HCT116 (cell line): ENCODE measurements around the gene PRRT1B. TPM values are rescaled to one million over a fixed set of nuclear protein-coding genes. Genes with fewer than 3 reads are reported as not detected.

Experiments
- ATAC-seq: fragments of 200-7000 bp; cut with Tn5 transposase; 2 replicates; pipeline ENCODE4 v1.9.1; 2020; ENCODE audit warnings: mild to moderate bottlenecking, moderate library complexity
- BruUV-seq: library from RNA; stranded (reverse); fragments of 400-500 nt; replicated peaks from 2 replicates; lab custom pipeline; 2021; lab: Mats Ljungman, UMichigan
- CTCF ChIA-PET: fragments of 300-600 bp; sonication (Branson Sonifier 250); formaldehyde crosslinking; loops from one replicate; lab custom pipeline; 2021; ENCODE audit warnings: antibody characterized with exemption; lab: Charles Lee
- POLR2A ChIA-PET: fragments of 300-600, 350-600 bp; sonication (Branson Sonifier 250); formaldehyde crosslinking; loops from one replicate; lab custom pipeline; 2021; ENCODE audit warnings: antibody characterized with exemption; lab: Charles Lee
- RAD21 ChIA-PET, 2 experiments: fragments of 300-600 bp; sonication (Branson Sonifier 250); formaldehyde crosslinking; loops; one replicate each; lab custom pipeline; 2023; ENCODE audit warnings: low total read pairs in 2 of 2; ENCODE audit not compliant: uncharacterized antibody in 2 of 2, unreplicated experiment in 2 of 2, low non-redundant PET in 1 of 2; lab: Charles Lee
- DNase-seq: peaks from one replicate; pipeline ENCODE4 v3.0.0-alpha.2; 2010; ENCODE audit warnings: low read depth, low spot score
- H2AFZ ChIP-seq: fragments of 200-600 bp; shearing (Covaris generic), sonication (generic); 2 replicates; pipeline ENCODE4 v1.6.1; 2017; ENCODE audit warnings: low read depth, mixed run types, mixed read lengths, antibody characterized with exemption, low read length; ENCODE audit not compliant: poor library complexity, severe bottlenecking
- H3K27ac ChIP-seq: 2 replicates; pipeline ENCODE4 v1.5.1; 2012; ENCODE audit warnings: low read depth, low read length
- H3K27me3 ChIP-seq: fragments of 200-600 bp; sonication (generic); 2 replicates; pipeline ENCODE4 v1.6.1; 2016; ENCODE audit warnings: mixed run types, low read length, mixed read lengths; ENCODE audit not compliant: insufficient read depth
- H3K36me3 ChIP-seq, 2 experiments: fragments of 200-500 bp in 1 of 2; fragments of 200-600 bp in 1 of 2; sonication (Bioruptor generic) in 1 of 2; sonication (generic) in 1 of 2; 2 replicates each; pipeline versions ENCODE4 v1.5.1 to v1.6.1; 2014 to 2016; ENCODE audit warnings: low read length in 2 of 2, inconsistent platforms in 1 of 2, mixed read lengths in 1 of 2, mixed run types in 1 of 2; ENCODE audit not compliant: insufficient read depth in 2 of 2, control insufficient read depth in 1 of 2
- H3K4me1 ChIP-seq, 2 experiments: fragments of 200-600 bp in 1 of 2; sonication (generic) in 1 of 2; 2 replicates each; pipeline versions ENCODE4 v1.5.1 to v1.6.1; 2012 to 2017; ENCODE audit warnings: low read length in 2 of 2, inconsistent platforms in 1 of 2, mild to moderate bottlenecking in 1 of 2, mixed read lengths in 1 of 2, mixed run types in 1 of 2, moderate library complexity in 1 of 2; ENCODE audit not compliant: insufficient read depth in 2 of 2, control insufficient read depth in 1 of 2
- H3K4me2 ChIP-seq: fragments of 200-600 bp; sonication (generic); 2 replicates; pipeline ENCODE4 v1.6.1; 2017; ENCODE audit warnings: mixed run types, low read length, mixed read lengths
- H3K4me3 ChIP-seq, 2 experiments: fragments of 200-600 bp in 1 of 2; sonication (generic) in 1 of 2; replicated peaks in 1 of 2; 2 replicates each; pipeline ENCODE4 v1.5.1; 2011 to 2016; ENCODE audit warnings: low read length in 2 of 2, control low read depth in 1 of 2, low read depth in 1 of 2, mild to moderate bottlenecking in 1 of 2, mixed read lengths in 1 of 2, mixed run types in 1 of 2
- H3K79me2 ChIP-seq: fragments of 200-600 bp; sonication (generic); 2 replicates; pipeline ENCODE4 v1.6.1; 2017; ENCODE audit warnings: mild to moderate bottlenecking, mixed run types, low read length, moderate library complexity, mixed read lengths; ENCODE audit not compliant: insufficient read depth
- H3K9ac ChIP-seq: fragments of 200-600 bp; sonication (generic); 2 replicates; pipeline ENCODE4 v1.6.1; 2016; ENCODE audit warnings: low read length, mixed read lengths
- H3K9me2 ChIP-seq: fragments of 200-600 bp; sonication (generic), shearing (Covaris generic); 2 replicates; pipeline ENCODE4 v1.6.1; 2017; ENCODE audit warnings: mixed run types, mild to moderate bottlenecking, moderate library complexity; ENCODE audit not compliant: insufficient read depth
- H3K9me3 ChIP-seq, 2 experiments: fragments of 200-500 bp in 1 of 2; fragments of 200-600 bp in 1 of 2; sonication (Bioruptor generic) in 1 of 2; sonication (generic) in 1 of 2; 2 replicates each; pipeline ENCODE4 v1.6.1; 2014 to 2017; ENCODE audit warnings: low read length in 2 of 2, mixed read lengths in 2 of 2, inconsistent platforms in 1 of 2, low read depth in 1 of 2, mild to moderate bottlenecking in 1 of 2, mixed run types in 1 of 2, moderate library complexity in 1 of 2; ENCODE audit not compliant: control insufficient read depth in 1 of 2, insufficient read depth in 1 of 2
- H4K20me1 ChIP-seq: fragments of 200-600 bp; sonication (generic), shearing (Covaris generic); 2 replicates; pipeline ENCODE4 v1.6.1; 2017; ENCODE audit warnings: mixed run types, mild to moderate bottlenecking, moderate library complexity; ENCODE audit not compliant: insufficient read depth
- CBX3 ChIP-seq: IDR thresholded peaks from 2 replicates; pipeline ENCODE4 v1.6.1; 2012; ENCODE audit warnings: low read depth
- FOSL1 ChIP-seq: IDR thresholded peaks from 2 replicates; pipeline ENCODE4 v1.6.1; 2012; ENCODE audit warnings: low read depth
- JUND ChIP-seq: IDR thresholded peaks from 2 replicates; pipeline ENCODE4 v1.6.1; 2012
- RAD21 ChIP-seq: IDR thresholded peaks from 2 replicates; pipeline ENCODE4 v1.6.1; 2012; ENCODE audit warnings: low read depth, mild to moderate bottlenecking
- REST ChIP-seq: IDR thresholded peaks from 2 replicates; pipeline ENCODE4 v1.6.1; 2012; ENCODE audit warnings: low read depth
- SIN3A ChIP-seq: IDR thresholded peaks from 2 replicates; pipeline ENCODE4 v1.6.1; 2012; ENCODE audit warnings: low read depth
- SP1 ChIP-seq: IDR thresholded peaks from 2 replicates; pipeline ENCODE4 v1.6.1; 2012; ENCODE audit warnings: low read depth
- intact Hi-C: fragments of 100-400 bp; cut with micrococcal nuclease; formaldehyde crosslinking; loops from 2 replicates; pipeline ENCODE4 v1.10.0; 2022
- total RNA-seq: library from RNA; stranded (reverse); gene quantifications from one replicate; pipeline ENCODE4 v1.2.1, GENCODE V29; 2021; ENCODE audit not compliant: unreplicated experiment
- TF ChIP-seq, protein P1 (sequence below): IDR thresholded peaks from 2 replicates; pipeline ENCODE4 v1.6.1; 2012

The PRRT1B gene
- total RNA-seq, 1 experiment from 2014 or later: not detected

DNA sequence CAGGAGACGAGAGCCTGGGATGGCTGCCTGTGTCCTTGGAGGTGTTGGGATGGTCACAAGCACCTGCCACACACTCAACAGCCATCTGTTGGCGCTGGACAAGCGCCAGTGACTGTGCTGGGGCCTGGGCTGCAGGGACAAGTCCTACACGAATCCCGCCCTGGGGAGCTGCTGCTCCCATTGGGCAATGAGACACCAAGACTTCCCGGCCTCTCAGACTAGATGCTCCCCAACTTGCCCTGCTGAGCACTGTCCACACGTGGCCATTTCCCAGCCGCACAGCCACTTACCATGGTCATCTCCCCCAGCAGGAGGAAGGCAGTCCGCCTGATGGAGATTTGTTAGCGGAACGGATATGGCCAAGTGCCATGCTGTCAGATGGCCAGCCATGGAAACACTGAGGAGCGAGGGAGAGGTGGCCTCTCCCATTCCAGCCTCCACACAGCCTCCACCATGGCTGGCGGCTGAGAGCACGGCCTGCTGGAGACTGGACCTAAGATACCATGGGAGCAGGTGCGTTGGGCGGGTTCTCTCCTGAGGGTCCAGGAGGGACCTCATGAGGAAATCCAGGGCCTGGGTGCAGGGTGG, 43.9 kb downstream of the PRRT1B start:
- no peaks in the 10 kb centered on the region for H3K4me1 ChIP-seq
- TF ChIP-seq SIN3A (no peak), REST (no peak), FOSL1 (no peak), JUND (no peak), SP1 (no peak), RAD21 (no peak), CBX3 (no peak)
- TF ChIP-seq, protein P1, sequence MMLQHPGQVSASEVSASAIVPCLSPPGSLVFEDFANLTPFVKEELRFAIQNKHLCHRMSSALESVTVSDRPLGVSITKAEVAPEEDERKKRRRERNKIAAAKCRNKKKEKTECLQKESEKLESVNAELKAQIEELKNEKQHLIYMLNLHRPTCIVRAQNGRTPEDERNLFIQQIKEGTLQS: no peak
- no peak overlapping the region for H3K27ac ChIP-seq
- no peaks in the 10 kb centered on the region for H4K20me1 ChIP-seq
- intact Hi-C loops: no loop called here
- no peaks in the 10 kb centered on the region for H3K9me3 ChIP-seq
- ChIA-PET CTCF (no interaction called here), RAD21 (no interaction called here), POLR2A (no interaction called here)
- H3K27me3 ChIP-seq: no peaks in the 10 kb centered on the region
- no peak overlapping the region for H3K4me2 ChIP-seq
- no TSS peak for BruUV-seq
- no peak overlapping the region for H2AFZ ChIP-seq
- H3K9ac ChIP-seq: no peak overlapping the region
- H3K79me2 ChIP-seq: no peaks in the 10 kb centered on the region
- no peaks in the 10 kb centered on the region for H3K9me2 ChIP-seq
- no peak overlapping the region for H3K4me3 ChIP-seq
- ATAC-seq: no peak
- no peak for DNase-seq
- no peaks in the 10 kb centered on the region; a peak in 1 of 4 replicates for H3K36me3 ChIP-seq
